Transverse colon (tissue), 4 donors: ENCODE results near the gene AGBL4. TPM values are rescaled to one million over a fixed set of nuclear protein-coding genes. Genes with fewer than 3 reads are reported as not detected.

ENCODE experiments used
- DNase-seq: peaks from one replicate; pipeline ENCODE4 v3.0.0-alpha.2; 2019
- H3K27ac ChIP-seq, 4 donors: fragments of 200-600 bp; sonication (generic); 2 replicates each; pipeline ENCODE4 v1.5.1; 2016 to 2018; ENCODE audit warnings: inconsistent platforms in 4 of 4
- H3K27me3 ChIP-seq: fragments of 200-600 bp; sonication (generic); 2 replicates; pipeline ENCODE4 v1.5.1; 2017; ENCODE audit warnings: inconsistent platforms
- H3K36me3 ChIP-seq, 4 donors: fragments of 200-600 bp; sonication (generic); 2 replicates each; pipeline ENCODE4 v1.5.1; 2017 to 2019; ENCODE audit warnings: inconsistent platforms in 4 of 4
- H3K4me1 ChIP-seq, 4 donors: fragments of 200-600 bp; sonication (generic); 2 replicates each; pipeline ENCODE4 v1.5.1; 2017 to 2020; ENCODE audit warnings: inconsistent platforms in 4 of 4
- H3K4me3 ChIP-seq, 4 donors: fragments of 200-600 bp; sonication (generic); 1 replicate in 1 of 4; 2 replicates in 3 of 4; pipeline versions ENCODE4 v1.5.1 to v1.6.1; 2017 to 2019; ENCODE audit warnings: inconsistent platforms in 4 of 4
- H3K9me3 ChIP-seq, 2 donors: fragments of 200-600 bp; sonication (generic); 2 replicates each; pipeline ENCODE4 v1.5.1; 2017 to 2019; ENCODE audit warnings: inconsistent platforms in 2 of 2
- CTCF ChIP-seq, 5 experiments: fragments of 200-600 bp in 3 of 5; fragments of 450-650 bp in 2 of 5; sonication (generic) in 3 of 5; IDR thresholded peaks; 1 replicate in 2 of 5; 2 replicates in 3 of 5; pipeline ENCODE4 v1.5.1; 2016 to 2017; ENCODE audit warnings: antibody characterized with exemption in 5 of 5, inconsistent platforms in 3 of 5, mild to moderate bottlenecking in 2 of 5, moderate library complexity in 1 of 5
- EP300 ChIP-seq: sonication (generic); formaldehyde crosslinking; IDR thresholded peaks from one replicate; pipeline ENCODE4 v1.6.1; 2017; ENCODE audit warnings: antibody characterized with exemption, low read depth
- POLR2A ChIP-seq: fragments of 450-650 bp; IDR thresholded peaks from one replicate; pipeline ENCODE4 v1.6.1; 2016; ENCODE audit warnings: antibody characterized with exemption, mild to moderate bottlenecking, moderate library complexity
- POLR2AphosphoS5 ChIP-seq, 3 donors: sonication (generic); formaldehyde crosslinking; IDR thresholded peaks; one replicate each; pipeline ENCODE4 v1.6.1; 2016; ENCODE audit warnings: antibody characterized with exemption in 3 of 3
- WGBS, 2 donors: methylation state at CpG; one replicate each; pipeline ENCODE4 v1.1.5; 2018; ENCODE audit warnings: low coverage in 1 of 2; 5-methylcytosine and 5-hydroxymethylcytosine counted together
- in situ Hi-C, 4 donors: fragments of 200-750 bp; cut with MboI; loops; one replicate each; pipeline versions ENCODE4 v1.15.0 to v1.15.1; 2017; ENCODE audit warnings: low sequenced_read_pairs in 3 of 4, low pct_ligation_motif_present in 1 of 4, low pct_unique_long_range_greater_than_20kb in 1 of 4
- intact Hi-C: fragments of 100-400 bp; cut with DNase I; formaldehyde crosslinking; loops from one replicate; pipeline ENCODE4 v1.15.1; 2023; ENCODE audit warnings: low total_unique reads
- total RNA-seq, 4 donors: library from RNA; depleted of rRNA; stranded (reverse); fragments of >200 nt; gene quantifications; one replicate each; pipeline ENCODE4 v1.1.0, GENCODE V29; 2016

The AGBL4 gene
- total RNA-seq, 4 donors from 2014 or later: 0.82 TPM; not detected in 3

- no peak for DNase-seq
- no peaks in the 10 kb centered on the region for H3K4me1 ChIP-seq
- H3K27ac ChIP-seq: no peak overlapping the region
- no peak for TF ChIP-seq CTCF (IDR thresholded peaks at IDR 0.05)
- TF ChIP-seq POLR2AphosphoS5 (IDR thresholded peaks at IDR 0.05): no peak
- no peak for TF ChIP-seq EP300
- TF ChIP-seq POLR2A: no peak
- in situ Hi-C loops (no loop called here), intact Hi-C loops (no loop called here)
- H3K9me3 ChIP-seq: no peaks in the 10 kb centered on the region
- H3K27me3 ChIP-seq: no peaks in the 10 kb centered on the region
- no peak overlapping the region for H3K4me3 ChIP-seq
- H3K36me3 ChIP-seq: no peaks in the 10 kb centered on the region
Observed at GRCh38 chr1:48960320-48960719, 1063.4 kb downstream of the AGBL4 start.

- DNase-seq: no peak
- intact Hi-C loops (no loop called here), in situ Hi-C loops (no loop called here)
- Histone ChIP-seq H3K9me3 (no peaks in the 10 kb centered on the region), H3K27ac (no peak overlapping the region), H3K4me3 (no peak overlapping the region), H3K27me3 (no peaks in the 10 kb centered on the region), H3K4me1 (no peaks in the 10 kb centered on the region), H3K36me3 (no peaks in the 10 kb centered on the region)
- TF ChIP-seq POLR2A (no peak), POLR2AphosphoS5 (IDR thresholded peaks at IDR 0.05) (no peak), CTCF (IDR thresholded peaks at IDR 0.05) (no peak), EP300 (no peak)
Observed at GRCh38 chr1:48955774-48956173, 1068.0 kb downstream of the AGBL4 start.

- no peak for DNase-seq
- Histone ChIP-seq H3K4me1 (no peaks in the 10 kb centered on the region), H3K36me3 (no peaks in the 10 kb centered on the region), H3K27ac (no peak overlapping the region), H3K27me3 (no peaks in the 10 kb centered on the region), H3K9me3 (no peaks in the 10 kb centered on the region), H3K4me3 (no peak overlapping the region)
- TF ChIP-seq CTCF (IDR thresholded peaks at IDR 0.05) (no peak), POLR2A (no peak), POLR2AphosphoS5 (IDR thresholded peaks at IDR 0.05) (no peak), EP300 (no peak)
- in situ Hi-C loops: no loop called here
- 82 to 100% methylated on average over 3 of the region's 3 CpGs for WGBS, 2 donors
- intact Hi-C loops: no loop called here
Observed at GRCh38 chr1:48953617-48954016, 1070.1 kb downstream of the AGBL4 start.

GRCh38 chr1:48948562-48948961, 1075.2 kb downstream of the AGBL4 start:
- intact Hi-C loops: no loop called here
- Histone ChIP-seq H3K4me3 (no peak overlapping the region), H3K27ac (no peak overlapping the region), H3K4me1 (no peaks in the 10 kb centered on the region), H3K9me3 (no peaks in the 10 kb centered on the region), H3K36me3 (no peaks in the 10 kb centered on the region), H3K27me3 (no peaks in the 10 kb centered on the region)
- in situ Hi-C loops: no loop called here
- TF ChIP-seq POLR2A (no peak), CTCF (IDR thresholded peaks at IDR 0.05) (no peak), EP300 (no peak), POLR2AphosphoS5 (IDR thresholded peaks at IDR 0.05) (no peak)
- 88% methylated on average over 1 of the region's 1 CpG for WGBS, 2 donors
- no peak for DNase-seq
